SK-N-MC (cell line): ENCODE measurements around the gene NINJ2.

ENCODE experiments used
- DNase-seq: peaks from one replicate; pipeline ENCODE4 v3.0.0-alpha.2; 2011; ENCODE audit warnings: low read depth, low spot score
- H3K27ac ChIP-seq: fragments of 200-600 bp; sonication (generic); 2 replicates; pipeline ENCODE4 v1.5.1; 2016; ENCODE audit warnings: mixed run types
- H3K36me3 ChIP-seq: fragments of 200-600 bp; sonication (generic); 2 replicates; pipeline ENCODE4 v1.6.1; 2017; ENCODE audit warnings: antibody characterized with exemption, low read length, mixed read lengths; ENCODE audit not compliant: insufficient read depth
- H3K4me3 ChIP-seq: fragments of 200-600 bp; sonication (generic); 2 replicates; pipeline ENCODE4 v1.5.1; 2016
- H3K9ac ChIP-seq: fragments of 200-600 bp; sonication (generic); 2 replicates; pipeline ENCODE4 v1.8.0; 2017; ENCODE audit warnings: mixed run types, mixed read lengths; ENCODE audit not compliant: insufficient read length
- H3K9me3 ChIP-seq: fragments of 200-600 bp; sonication (generic); 2 replicates; pipeline ENCODE4 v1.6.1; 2017; ENCODE audit warnings: low read depth, mild to moderate bottlenecking, antibody characterized with exemption, low read length, moderate library complexity, mixed read lengths
- EZH2 ChIP-seq: fragments of 200-600 bp; sonication (generic); IDR thresholded peaks from one replicate; pipeline ENCODE4 v1.6.1; 2017; ENCODE audit warnings: antibody characterized with exemption
- FOXP2 ChIP-seq: optimal IDR thresholded peaks from 2 replicates; pipeline ENCODE3; 2011; ENCODE audit warnings: mild to moderate bottlenecking, moderate library complexity; ENCODE audit not compliant: insufficient read depth; ENCODE audit errors: extremely low read length, control extremely low read depth
- POLR2AphosphoS5 ChIP-seq: IDR thresholded peaks from 2 replicates; pipeline ENCODE4 v1.6.1; 2012; ENCODE audit warnings: mild to moderate bottlenecking, low read depth, low read length, borderline replicate concordance

NINJ2 gene

DNA sequence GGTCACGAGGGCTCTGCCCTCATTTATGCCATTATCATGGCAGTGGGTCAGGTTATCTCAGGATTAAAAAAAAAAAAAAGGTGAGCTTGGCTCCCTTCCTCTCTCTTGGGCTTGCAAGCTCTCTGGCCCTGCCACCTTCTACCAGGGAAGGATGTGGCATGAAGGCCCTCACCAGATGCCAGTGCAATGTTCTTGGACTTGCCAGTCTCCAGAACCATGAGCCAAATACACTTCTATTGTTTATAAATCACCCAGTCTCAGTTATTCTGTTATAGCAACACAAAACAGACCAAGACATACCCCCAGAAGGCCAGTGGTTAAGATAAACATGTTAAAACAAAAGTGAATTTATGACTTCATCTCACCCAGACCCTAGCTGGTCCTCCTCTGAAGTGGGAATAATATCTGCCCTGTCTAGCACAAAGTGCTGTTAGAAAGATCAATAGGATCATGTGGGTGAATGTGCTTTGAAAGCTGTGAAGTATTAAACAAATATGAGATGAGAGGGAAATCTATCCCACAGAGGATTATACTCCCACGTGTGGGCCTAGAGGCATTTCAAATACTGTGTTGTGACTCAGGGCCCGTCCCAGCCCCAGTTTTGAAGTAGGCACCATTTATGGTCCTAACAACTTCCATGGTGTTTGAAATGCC lies 88.6 kb downstream of the NINJ2 start:
- H3K9me3 ChIP-seq = no peaks in the 10 kb centered on the region
- H3K36me3 ChIP-seq = no peaks in the 10 kb centered on the region
- TF ChIP-seq POLR2AphosphoS5 (no peak), FOXP2 (no peak), EZH2 (no peak)
- no peak overlapping the region for H3K4me3 ChIP-seq
- no peak for DNase-seq
- no peak overlapping the region for H3K9ac ChIP-seq
- no peak overlapping the region for H3K27ac ChIP-seq

DNA sequence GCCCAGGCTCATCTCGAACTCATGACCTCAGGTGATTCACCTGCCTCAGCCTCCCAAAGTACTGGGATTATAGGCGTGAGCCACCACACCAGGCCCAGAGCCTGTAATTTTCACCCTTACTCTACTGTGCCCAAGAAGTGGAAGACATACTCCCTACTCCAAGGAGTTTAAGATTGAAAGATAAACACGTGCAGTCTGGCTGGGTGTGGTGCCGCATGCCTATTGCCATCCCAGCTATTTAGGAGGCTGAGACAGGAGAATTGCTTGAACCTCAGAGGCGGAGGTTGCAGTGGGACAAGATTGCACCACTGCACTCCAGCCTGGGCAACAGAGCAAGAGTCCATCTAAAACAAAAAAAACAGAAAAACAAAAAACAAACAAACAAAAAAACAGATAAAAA lies 90.0 kb downstream of the NINJ2 start:
- H3K27ac ChIP-seq = no peak overlapping the region
- TF ChIP-seq EZH2 = no peak
- no peaks in the 10 kb centered on the region for H3K36me3 ChIP-seq
- DNase-seq = no peak
- no peak overlapping the region for H3K9ac ChIP-seq
- no peaks in the 10 kb centered on the region for H3K9me3 ChIP-seq
- H3K4me3 ChIP-seq = no peak overlapping the region

DNA sequence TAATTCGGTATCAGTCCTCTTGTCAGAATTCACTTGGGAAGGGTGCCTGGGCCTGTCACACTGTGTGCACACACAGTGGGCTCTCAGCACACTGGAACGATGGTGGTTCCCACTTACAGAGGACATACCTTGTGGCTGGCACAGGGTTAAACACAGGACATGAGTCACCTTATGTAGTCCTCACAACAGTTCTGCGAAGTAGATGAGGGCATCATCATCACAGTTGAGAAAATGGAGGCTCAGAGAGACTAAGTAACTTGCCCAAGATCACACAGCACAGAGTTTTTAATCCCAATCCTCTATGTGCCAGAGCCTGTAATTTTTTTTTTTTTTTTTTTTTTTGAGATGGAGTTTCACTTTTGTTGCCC lies 90.7 kb downstream of the NINJ2 start:
- TF ChIP-seq POLR2AphosphoS5 (no peak), FOXP2 (no peak), EZH2 (no peak)
- Histone ChIP-seq H3K36me3 (no peaks in the 10 kb centered on the region), H3K4me3 (no peak overlapping the region), H3K27ac (no peak overlapping the region), H3K9ac (no peak overlapping the region), H3K9me3 (no peaks in the 10 kb centered on the region)
- DNase-seq = no peak

DNA sequence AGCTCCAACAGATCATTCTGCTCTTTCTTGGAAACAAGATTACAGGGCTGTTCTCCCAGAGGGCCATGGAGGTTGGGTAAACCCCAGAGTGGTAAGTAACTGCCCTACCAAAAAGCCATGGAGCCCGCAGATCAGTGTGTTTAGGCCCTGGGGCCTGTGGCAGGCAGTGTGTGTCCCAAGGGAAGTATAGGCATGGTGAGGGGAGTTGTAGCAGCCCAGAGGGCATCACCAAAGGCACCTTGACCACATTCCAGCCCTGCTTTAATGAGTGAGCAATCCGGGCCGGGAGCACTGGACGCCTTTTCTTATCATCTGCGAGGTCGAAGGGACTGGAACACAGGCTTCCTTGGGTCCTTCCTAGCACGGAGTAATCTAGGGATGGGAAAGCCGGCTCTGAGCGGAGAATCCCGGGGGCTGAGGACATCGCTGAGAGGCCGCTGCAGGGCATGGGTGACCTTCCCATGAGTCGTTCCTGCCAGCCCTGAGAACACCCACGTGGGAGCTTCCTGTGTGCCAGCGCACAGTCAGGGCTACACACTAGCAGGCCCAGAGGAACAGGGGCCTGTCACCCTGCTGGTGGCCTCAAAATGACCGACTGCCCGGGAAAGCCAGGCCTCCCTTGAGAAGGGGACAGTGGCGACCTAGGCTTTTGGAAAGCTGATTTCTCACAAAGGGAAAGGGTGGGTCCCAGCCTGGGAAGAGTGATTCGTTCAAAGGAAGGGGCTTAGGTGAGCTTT lies 91.3 kb downstream of the NINJ2 start:
- Histone ChIP-seq H3K27ac (no peak overlapping the region), H3K9ac (no peak overlapping the region), H3K36me3 (no peaks in the 10 kb centered on the region), H3K4me3 (no peak overlapping the region), H3K9me3 (no peaks in the 10 kb centered on the region)
- DNase-seq = no peak
- TF ChIP-seq POLR2AphosphoS5 = no peak
- no peak for TF ChIP-seq FOXP2
- TF ChIP-seq EZH2 = no peak

DNA sequence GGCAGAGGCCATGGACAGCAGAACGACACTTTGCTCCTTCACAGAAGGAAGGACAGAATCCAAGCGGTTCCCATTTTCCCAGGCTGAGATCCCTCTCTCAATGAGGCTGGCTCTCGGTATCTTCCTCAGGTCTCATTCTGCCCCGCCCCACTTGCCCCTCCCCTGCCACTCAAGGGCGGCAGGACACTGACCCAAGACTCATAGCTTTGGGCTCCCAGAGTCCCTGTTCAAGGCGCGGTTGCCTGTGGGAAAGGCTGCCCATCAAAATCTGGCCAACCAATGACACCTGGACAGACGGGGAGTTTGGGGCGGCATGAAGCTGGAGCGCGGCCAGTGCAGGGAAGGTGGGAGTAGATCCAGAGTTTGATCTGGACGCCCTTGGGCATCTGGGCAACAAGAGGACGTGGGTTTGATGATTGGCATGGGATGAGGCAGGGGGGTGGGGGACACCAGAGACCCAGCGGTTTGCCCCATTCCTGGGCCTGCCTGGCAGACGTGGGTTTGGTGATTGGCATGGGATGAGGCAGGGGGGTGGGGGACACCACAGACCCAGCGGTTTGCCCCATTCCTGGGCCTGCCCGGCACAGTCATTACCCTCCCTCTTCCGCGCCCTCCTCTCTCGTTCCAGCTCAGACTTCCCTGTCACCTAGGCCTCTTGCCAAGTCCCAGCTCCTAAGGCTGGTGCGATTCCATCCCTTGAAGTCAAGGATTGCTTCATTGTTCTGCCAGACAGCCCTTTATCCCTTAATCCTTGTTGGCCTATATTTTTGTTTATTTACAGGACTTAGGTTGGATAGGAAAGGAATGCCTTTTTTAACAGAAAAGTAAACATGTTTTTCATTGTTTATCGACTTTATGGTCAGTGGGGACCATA lies 92.1 kb downstream of the NINJ2 start:
- no peak overlapping the region for H3K4me3 ChIP-seq

DNA sequence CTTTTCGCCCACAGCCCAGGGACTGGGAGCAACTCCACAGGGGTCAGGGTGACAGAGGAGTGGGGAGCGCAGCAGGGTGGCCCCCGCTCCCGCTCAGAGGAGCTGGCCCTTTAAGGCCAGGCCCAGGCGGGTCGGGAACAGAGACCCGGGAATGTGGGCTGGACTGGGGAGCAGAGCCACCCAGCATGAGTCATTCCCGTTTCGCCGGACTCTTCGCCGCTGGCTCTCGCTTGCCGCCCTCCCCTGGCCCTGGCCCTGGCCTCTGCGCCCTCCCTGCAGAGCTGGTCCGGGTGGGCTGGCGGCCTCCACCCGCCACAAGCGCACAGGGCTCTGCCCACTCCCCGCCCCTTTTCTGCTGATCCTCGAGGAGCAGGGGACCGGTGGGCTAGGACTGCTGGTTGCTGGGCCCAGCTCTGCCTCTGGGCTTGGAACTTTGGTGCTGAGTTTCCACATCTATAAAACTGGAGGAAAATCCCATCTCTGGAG lies 92.8 kb downstream of the NINJ2 start:
- TF ChIP-seq FOXP2 (no peak), EZH2 (no peak), POLR2AphosphoS5 (no peak)
- no peak overlapping the region for H3K27ac ChIP-seq
- H3K4me3 ChIP-seq = peak overlapping the region; percentile 80
- H3K36me3 ChIP-seq = no peaks in the 10 kb centered on the region
- H3K9ac ChIP-seq = no peak overlapping the region
- H3K9me3 ChIP-seq = no peaks in the 10 kb centered on the region
- DNase-seq = no peak

More for the DNA sequence above, 92.1 kb downstream of the NINJ2 start:
- Histone ChIP-seq H3K27ac (no peak overlapping the region), H3K36me3 (no peaks in the 10 kb centered on the region), H3K9ac (no peak overlapping the region), H3K9me3 (no peaks in the 10 kb centered on the region)
- DNase-seq = no peak
- no peak for TF ChIP-seq EZH2
- no peak for TF ChIP-seq FOXP2
- TF ChIP-seq POLR2AphosphoS5 = no peak

DNA sequence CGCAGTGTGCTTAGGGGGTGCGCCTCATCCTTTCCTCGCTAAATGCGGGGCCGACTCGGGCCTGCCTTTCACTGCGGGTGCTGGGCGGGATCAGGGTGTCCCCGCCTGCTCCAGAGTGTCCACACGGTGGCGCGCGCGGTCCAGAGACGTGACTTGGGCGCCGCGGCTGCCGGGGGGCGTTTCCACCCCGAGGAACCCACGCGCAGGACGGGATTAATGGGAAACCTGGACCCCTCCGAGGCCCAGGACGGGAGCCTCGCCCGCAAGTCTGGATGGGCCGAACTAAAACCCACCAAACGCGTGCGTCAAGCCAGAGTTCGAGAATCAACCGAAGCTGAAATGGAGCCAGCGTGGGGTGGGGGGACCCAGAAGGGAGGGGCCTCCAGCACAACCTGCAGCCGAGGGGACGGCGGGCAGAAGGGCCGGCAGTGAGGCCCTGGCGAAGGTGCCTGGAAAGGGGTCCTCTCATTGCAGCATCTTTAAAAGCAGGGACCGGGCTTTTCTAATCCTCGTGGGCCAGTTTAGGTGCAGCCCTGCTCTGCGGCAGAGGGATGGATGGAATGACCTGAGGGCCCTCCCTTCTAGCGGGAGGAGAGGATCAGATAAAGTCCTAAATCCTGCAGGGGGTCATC lies 93.3 kb downstream of the NINJ2 start:
- H3K27ac ChIP-seq = no peak overlapping the region
- TF ChIP-seq POLR2AphosphoS5 = no peak
- TF ChIP-seq EZH2 = no peak
- no peak for TF ChIP-seq FOXP2
- H3K36me3 ChIP-seq = no peaks in the 10 kb centered on the region
- peak overlapping the region; percentile 80 for H3K4me3 ChIP-seq
- no peak for DNase-seq
- H3K9ac ChIP-seq = peak overlapping the region; percentile 4
- H3K9me3 ChIP-seq = no peaks in the 10 kb centered on the region

DNA sequence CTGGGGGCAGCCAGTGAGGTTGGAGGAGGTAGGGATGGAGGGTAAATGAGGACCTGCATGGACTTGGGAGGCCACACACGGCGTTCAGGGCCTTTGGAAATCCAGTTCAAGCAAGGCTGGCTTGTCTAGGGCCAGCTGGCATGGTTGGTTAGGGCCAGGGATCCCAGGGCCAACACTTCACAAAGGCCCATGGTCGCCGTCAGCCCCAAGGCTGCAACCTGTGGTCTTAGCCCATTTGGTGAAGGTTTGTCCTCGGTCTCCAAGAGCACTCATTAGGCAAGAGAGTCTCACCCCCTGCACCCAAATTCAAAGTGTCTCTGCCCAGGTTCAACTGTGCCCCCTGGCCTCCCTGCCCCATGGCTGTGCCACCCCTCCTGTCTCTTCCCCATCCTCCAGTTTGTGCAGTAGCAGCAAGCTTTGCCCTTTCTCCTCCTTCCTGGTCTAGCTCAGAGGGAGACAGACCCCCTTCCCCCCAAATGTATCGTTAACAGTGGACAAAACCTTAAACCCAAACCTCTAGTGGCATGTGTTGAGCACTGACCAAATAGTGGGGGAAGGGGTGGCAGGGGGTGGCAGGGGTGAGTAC lies 94.1 kb downstream of the NINJ2 start:
- H3K4me3 ChIP-seq = peak overlapping the region; percentile 80
- no peak for DNase-seq
- H3K36me3 ChIP-seq = no peaks in the 10 kb centered on the region
- no peak overlapping the region for H3K9ac ChIP-seq
- no peaks in the 10 kb centered on the region for H3K9me3 ChIP-seq
- TF ChIP-seq FOXP2 (no peak), EZH2 (no peak), POLR2AphosphoS5 (no peak)
- no peak overlapping the region for H3K27ac ChIP-seq
